HUES64 (cell line): ENCODE measurements around the gene TPK1.
A peak's percentile ranks its signal among the peaks of the same experiment; 100 is the strongest.

Experiments used
- H3K27ac ChIP-seq: 2 replicates; pipeline ENCODE4 v1.7.0; 2013; ENCODE audit warnings: low read depth, low read length, inconsistent platforms
- H3K27me3 ChIP-seq: 2 replicates; pipeline ENCODE4 v1.6.1; 2013; ENCODE audit warnings: mild to moderate bottlenecking, low read length; ENCODE audit not compliant: insufficient read depth
- H3K36me3 ChIP-seq: 2 replicates; pipeline ENCODE4 v1.6.1; 2013; ENCODE audit warnings: mild to moderate bottlenecking, low read length; ENCODE audit not compliant: insufficient read depth
- H3K4me1 ChIP-seq: 2 replicates; pipeline ENCODE4 v1.6.1; 2013; ENCODE audit warnings: mild to moderate bottlenecking, low read length, moderate library complexity; ENCODE audit not compliant: insufficient read depth
- H3K4me3 ChIP-seq: 2 replicates; pipeline ENCODE4 v1.5.1; 2013; ENCODE audit warnings: mild to moderate bottlenecking, low read length, moderate library complexity
- H3K9ac ChIP-seq: 2 replicates; pipeline ENCODE4 v1.6.1; 2013; ENCODE audit warnings: mild to moderate bottlenecking, low read depth, low read length
- H3K9me3 ChIP-seq: 2 replicates; pipeline ENCODE4 v1.6.1; 2013; ENCODE audit warnings: low read depth, low read length; ENCODE audit not compliant: insufficient read depth
- WGBS: fragments of 150-250, 120-280 bp; methylation state at CpG from one replicate; pipeline ENCODE4 v1.1.7; 2013; ENCODE audit warnings: missing lambda C conversion rate; 5-methylcytosine and 5-hydroxymethylcytosine counted together

TPK1 gene

DNA sequence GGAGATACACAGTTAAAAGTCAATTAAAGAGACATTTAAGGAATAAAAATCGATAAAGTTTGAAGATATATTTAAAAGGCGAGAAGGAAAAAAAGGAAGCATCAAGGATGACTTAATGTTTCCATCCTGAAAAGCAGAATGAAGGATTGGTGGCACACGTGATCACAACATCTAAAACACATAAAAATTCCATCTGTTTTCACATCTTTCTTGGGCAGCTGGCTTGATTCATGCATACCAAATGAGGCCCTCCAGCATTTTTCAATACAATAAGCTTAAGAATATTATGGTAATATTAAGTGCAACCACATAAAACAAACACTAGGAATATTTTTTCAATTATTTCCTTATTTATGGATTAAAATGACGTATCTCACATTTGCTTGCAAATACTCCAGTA is 112.6 kb downstream of the TPK1 start:
- Histone ChIP-seq H3K4me1 (peaks cover 13% of the 10 kb centered on the region), H3K27me3 (no peaks in the 10 kb centered on the region), H3K36me3 (no peaks in the 10 kb centered on the region), H3K9ac (no peak overlapping the region), H3K9me3 (no peaks in the 10 kb centered on the region), H3K27ac (no peak overlapping the region), H3K4me3 (no peak overlapping the region)
- WGBS, result 92% methylated on average over 4 of the region's 4 CpGs

GRCh38 chr7:144720710-144721109 is 115.1 kb downstream of the TPK1 start:
- no peak overlapping the region for H3K27ac ChIP-seq
- no peaks in the 10 kb centered on the region for H3K36me3 ChIP-seq
- H3K9me3 ChIP-seq, result no peaks in the 10 kb centered on the region
- H3K27me3 ChIP-seq, result no peaks in the 10 kb centered on the region
- no peak overlapping the region for H3K4me3 ChIP-seq
- H3K4me1 ChIP-seq, result peaks cover 13% of the 10 kb centered on the region
- 95% methylated on average over 3 of the region's 3 CpGs for WGBS
- H3K9ac ChIP-seq, result no peak overlapping the region

- peaks cover 13% of the 10 kb centered on the region for H3K4me1 ChIP-seq
- H3K9ac ChIP-seq, result no peak overlapping the region
- peak overlapping the region; percentile 42; the same call in 1 of the 2 replicates for H3K27ac ChIP-seq
- 61% methylated on average over 6 of the region's 6 CpGs for WGBS
- no peaks in the 10 kb centered on the region for H3K9me3 ChIP-seq
- H3K27me3 ChIP-seq, result no peaks in the 10 kb centered on the region
- no peaks in the 10 kb centered on the region for H3K36me3 ChIP-seq
- no peak overlapping the region for H3K4me3 ChIP-seq
Observed at GRCh38 chr7:144720149-144720548, 115.7 kb downstream of the TPK1 start.

- Histone ChIP-seq H3K27me3 (no peaks in the 10 kb centered on the region), H3K27ac (no peak overlapping the region)
- WGBS, result 100% methylated on average over 1 of the region's 1 CpG
Observed at GRCh38 chr7:144717720-144718119, 118.1 kb downstream of the TPK1 start.

GRCh38 chr7:144713850-144714249 is 122.0 kb downstream of the TPK1 start:
- Histone ChIP-seq H3K4me1 (no peaks in the 10 kb centered on the region), H3K27me3 (no peaks in the 10 kb centered on the region), H3K4me3 (no peak overlapping the region), H3K9me3 (no peaks in the 10 kb centered on the region), H3K27ac (no peak overlapping the region), H3K36me3 (no peaks in the 10 kb centered on the region), H3K9ac (no peak overlapping the region)
- 67% methylated on average over 1 of the region's 2 CpGs for WGBS

More at GRCh38 chr7:144717720-144718119, 118.1 kb downstream of the TPK1 start:
- Histone ChIP-seq H3K4me1 (peaks cover 13% of the 10 kb centered on the region), H3K9me3 (no peaks in the 10 kb centered on the region), H3K4me3 (no peak overlapping the region), H3K9ac (no peak overlapping the region), H3K36me3 (no peaks in the 10 kb centered on the region)

- no peaks in the 10 kb centered on the region for H3K4me1 ChIP-seq
- WGBS, result 94% methylated on average over 4 of the region's 4 CpGs
- no peaks in the 10 kb centered on the region for H3K36me3 ChIP-seq
- H3K9ac ChIP-seq, result no peak overlapping the region
- H3K4me3 ChIP-seq, result no peak overlapping the region
- no peaks in the 10 kb centered on the region for H3K27me3 ChIP-seq
- H3K27ac ChIP-seq, result no peak overlapping the region
- no peaks in the 10 kb centered on the region for H3K9me3 ChIP-seq
Observed at GRCh38 chr7:144710791-144711190, 125.1 kb downstream of the TPK1 start.

DNA sequence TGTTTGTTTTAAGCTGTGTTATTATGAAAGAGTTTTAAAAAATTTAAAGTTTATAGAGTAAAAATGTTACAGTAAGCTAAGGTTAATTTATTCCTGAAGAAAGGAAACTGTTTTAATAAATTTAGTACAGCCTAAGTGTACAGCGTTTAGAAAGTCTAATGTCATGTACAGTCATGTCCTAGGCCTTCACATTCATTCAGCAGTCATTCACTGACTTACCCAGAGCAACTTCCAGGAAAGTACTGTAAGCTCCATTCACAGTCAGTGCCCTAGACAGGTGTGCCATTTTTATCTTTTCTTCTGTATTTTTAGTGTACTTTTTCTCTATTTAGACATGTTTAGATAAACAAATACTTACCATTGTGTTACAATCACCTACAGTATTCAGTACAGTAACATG is 126.8 kb downstream of the TPK1 start:
- Histone ChIP-seq H3K27ac (no peak overlapping the region), H3K9ac (no peak overlapping the region), H3K4me3 (no peak overlapping the region), H3K9me3 (no peaks in the 10 kb centered on the region), H3K4me1 (no peaks in the 10 kb centered on the region), H3K27me3 (no peaks in the 10 kb centered on the region), H3K36me3 (no peaks in the 10 kb centered on the region)
- 94% methylated on average over 1 of the region's 1 CpG for WGBS

GRCh38 chr7:144691240-144691639 is 144.6 kb downstream of the TPK1 start:
- no peaks in the 10 kb centered on the region for H3K27me3 ChIP-seq
- no peaks in the 10 kb centered on the region for H3K4me1 ChIP-seq
- no peak overlapping the region for H3K27ac ChIP-seq
- H3K4me3 ChIP-seq, result no peak overlapping the region
- no peaks in the 10 kb centered on the region for H3K36me3 ChIP-seq
- no peaks in the 10 kb centered on the region for H3K9me3 ChIP-seq
- H3K9ac ChIP-seq, result no peak overlapping the region

- Histone ChIP-seq H3K9ac (no peak overlapping the region), H3K4me3 (no peak overlapping the region), H3K27ac (no peak overlapping the region), H3K4me1 (peaks cover 10% of the 10 kb centered on the region), H3K27me3 (no peaks in the 10 kb centered on the region), H3K9me3 (no peaks in the 10 kb centered on the region), H3K36me3 (no peaks in the 10 kb centered on the region)
- 94% methylated on average over 6 of the region's 6 CpGs for WGBS
Observed at GRCh38 chr7:144682581-144683280, 153.1 kb downstream of the TPK1 start.

DNA sequence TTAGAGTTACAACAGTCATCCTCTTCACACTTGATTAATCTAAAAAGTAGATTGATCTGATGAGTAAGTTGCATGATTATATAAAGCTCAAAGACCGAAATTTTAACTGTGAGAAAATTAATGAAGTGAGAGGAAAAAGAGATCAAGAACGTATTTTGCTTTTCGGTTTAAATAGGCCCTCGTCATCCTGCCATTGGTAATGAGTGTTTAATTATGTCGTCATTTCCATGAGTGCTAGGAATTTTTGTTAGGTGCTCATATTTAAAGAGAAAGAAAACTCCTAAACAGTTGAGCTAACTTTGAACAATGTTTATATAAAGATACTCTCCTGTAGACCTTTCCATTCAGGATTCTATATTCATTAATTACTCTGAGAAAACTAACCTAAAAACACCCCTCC is 159.4 kb downstream of the TPK1 start:
- 96% methylated on average over 5 of the region's 5 CpGs for WGBS
- H3K9ac ChIP-seq, result no peak overlapping the region
- no peaks in the 10 kb centered on the region; the same call in 1 of the 2 replicates for H3K4me1 ChIP-seq
- H3K27me3 ChIP-seq, result no peaks in the 10 kb centered on the region
- H3K4me3 ChIP-seq, result no peak overlapping the region
- H3K9me3 ChIP-seq, result no peaks in the 10 kb centered on the region
- H3K36me3 ChIP-seq, result no peaks in the 10 kb centered on the region
- no peak overlapping the region for H3K27ac ChIP-seq

DNA sequence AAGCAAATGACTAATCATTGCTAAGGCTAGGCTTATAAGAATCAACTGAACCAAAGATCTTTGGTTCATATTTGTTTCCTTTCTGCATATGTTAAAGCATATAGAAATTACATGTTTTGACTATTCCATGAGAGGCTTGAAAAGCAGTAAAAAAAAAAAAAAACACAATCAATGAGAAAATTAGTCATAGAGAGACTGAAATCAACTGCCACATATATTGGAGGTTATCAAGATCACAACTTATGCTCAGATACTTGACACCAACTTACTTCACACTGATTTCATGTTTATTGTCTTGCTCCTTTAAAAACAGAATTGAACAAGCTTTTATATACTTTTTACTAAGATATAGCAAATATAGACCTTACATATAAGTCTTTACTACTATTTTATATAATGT is 161.3 kb downstream of the TPK1 start:
- H3K36me3 ChIP-seq, result no peaks in the 10 kb centered on the region
- H3K27me3 ChIP-seq, result no peaks in the 10 kb centered on the region
- no peak overlapping the region for H3K27ac ChIP-seq
- no peaks in the 10 kb centered on the region for H3K9me3 ChIP-seq
- no peak overlapping the region for H3K4me3 ChIP-seq
- H3K4me1 ChIP-seq, result peaks cover 8% of the 10 kb centered on the region
- no peak overlapping the region for H3K9ac ChIP-seq

GRCh38 chr7:144672869-144673268 is 163.0 kb downstream of the TPK1 start:
- H3K27me3 ChIP-seq, result no peaks in the 10 kb centered on the region
- no peaks in the 10 kb centered on the region for H3K9me3 ChIP-seq
- H3K4me3 ChIP-seq, result no peak overlapping the region
- no peak overlapping the region for H3K27ac ChIP-seq
- H3K36me3 ChIP-seq, result no peaks in the 10 kb centered on the region
- 100% methylated on average over 2 of the region's 2 CpGs for WGBS
- H3K9ac ChIP-seq, result no peak overlapping the region
- peaks cover 8% of the 10 kb centered on the region for H3K4me1 ChIP-seq
